UCSD-AML1 (cell line): Measurements from ENCODE around the gene CACTIN.

Source experiments
- DNase-seq: peaks from one replicate; lab custom pipeline; 2025; ENCODE audit not compliant: unreplicated experiment; lab: John Stamatoyannopoulos, UW

CACTIN gene

DNA sequence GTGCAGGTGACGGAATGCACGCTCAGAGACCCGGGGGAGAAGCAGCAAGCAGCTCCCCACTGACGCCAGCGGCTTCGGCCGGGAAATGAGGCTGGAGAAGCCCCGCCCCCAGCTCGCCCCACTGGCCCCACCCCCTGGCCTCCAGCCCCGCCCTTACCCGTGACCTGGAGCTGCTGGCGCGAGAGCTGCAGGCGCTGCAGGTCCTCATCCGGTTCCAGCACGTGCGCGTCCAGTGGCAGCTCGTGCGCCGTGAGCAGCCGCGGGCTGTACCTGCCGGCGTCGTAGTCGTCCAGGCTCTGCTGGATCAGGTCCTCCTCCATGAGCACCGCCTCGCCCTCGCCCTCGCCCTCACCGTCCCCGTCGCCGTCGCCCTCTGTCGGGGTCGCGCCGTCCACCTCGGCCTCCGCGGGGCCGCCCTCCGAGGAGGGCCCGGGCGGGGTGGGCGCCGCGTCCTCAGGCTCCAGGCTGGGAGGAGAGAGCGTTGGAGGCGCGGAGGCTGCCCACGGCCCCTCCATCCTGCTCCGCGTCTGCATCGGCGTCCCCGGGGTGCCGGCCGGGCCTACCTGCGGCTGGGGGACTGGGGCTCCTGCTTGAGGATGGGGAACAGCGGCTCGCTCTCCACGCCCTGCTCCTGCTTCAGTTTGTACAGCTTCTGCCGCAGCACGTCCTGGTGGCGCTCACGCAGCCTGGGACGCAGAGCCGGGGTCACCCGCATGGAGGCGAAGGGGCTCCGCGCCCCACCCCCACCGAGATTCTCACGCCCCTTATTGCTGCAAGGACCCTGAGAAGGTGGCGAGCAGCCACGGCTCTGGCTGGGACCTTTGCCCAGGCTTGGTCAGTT is 13.5 kb downstream of the CACTIN start:
- no peak for DNase-seq

DNA sequence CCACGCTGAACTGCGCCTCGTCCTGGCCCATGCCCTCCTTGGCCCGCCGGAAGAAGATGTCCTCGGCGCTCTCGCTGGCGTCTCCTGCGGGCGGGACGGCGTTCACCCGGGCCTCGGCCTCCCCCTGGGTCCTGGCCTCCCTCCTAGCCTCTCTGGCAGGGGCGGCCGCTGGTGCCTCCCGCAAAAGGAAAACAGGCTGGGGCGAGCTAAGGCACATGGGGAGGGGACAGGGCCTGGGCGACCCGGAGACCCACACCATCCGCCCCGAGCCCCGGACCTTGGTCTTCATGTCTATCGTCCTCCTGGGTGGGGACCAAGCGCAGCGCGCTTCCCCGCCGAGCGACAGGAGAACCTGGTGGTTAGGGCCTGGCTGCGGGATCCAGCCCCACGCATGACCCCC is 14.3 kb downstream of the CACTIN start:
- DNase-seq = no peak

DNA sequence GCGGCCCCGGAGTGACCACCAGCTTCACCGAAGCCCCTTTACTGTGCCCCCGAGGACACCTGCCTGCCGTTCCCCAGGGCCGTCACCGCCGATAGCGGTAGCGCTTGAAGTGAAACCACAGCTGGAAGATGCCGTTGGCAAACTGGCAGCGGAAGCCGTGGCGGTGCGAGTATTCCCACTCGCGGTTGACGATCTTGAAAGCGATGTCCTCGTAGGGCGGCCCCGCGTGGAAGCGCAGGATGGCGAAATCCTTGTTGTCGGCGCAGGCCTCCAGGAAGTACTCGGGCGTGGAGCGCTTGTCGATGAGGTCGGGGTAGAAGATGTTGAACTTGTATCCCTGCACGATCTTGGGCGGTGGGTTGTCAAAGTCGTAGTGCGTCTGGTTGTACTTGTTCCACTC is 14.7 kb downstream of the CACTIN start:
- DNase-seq = no peak

DNA sequence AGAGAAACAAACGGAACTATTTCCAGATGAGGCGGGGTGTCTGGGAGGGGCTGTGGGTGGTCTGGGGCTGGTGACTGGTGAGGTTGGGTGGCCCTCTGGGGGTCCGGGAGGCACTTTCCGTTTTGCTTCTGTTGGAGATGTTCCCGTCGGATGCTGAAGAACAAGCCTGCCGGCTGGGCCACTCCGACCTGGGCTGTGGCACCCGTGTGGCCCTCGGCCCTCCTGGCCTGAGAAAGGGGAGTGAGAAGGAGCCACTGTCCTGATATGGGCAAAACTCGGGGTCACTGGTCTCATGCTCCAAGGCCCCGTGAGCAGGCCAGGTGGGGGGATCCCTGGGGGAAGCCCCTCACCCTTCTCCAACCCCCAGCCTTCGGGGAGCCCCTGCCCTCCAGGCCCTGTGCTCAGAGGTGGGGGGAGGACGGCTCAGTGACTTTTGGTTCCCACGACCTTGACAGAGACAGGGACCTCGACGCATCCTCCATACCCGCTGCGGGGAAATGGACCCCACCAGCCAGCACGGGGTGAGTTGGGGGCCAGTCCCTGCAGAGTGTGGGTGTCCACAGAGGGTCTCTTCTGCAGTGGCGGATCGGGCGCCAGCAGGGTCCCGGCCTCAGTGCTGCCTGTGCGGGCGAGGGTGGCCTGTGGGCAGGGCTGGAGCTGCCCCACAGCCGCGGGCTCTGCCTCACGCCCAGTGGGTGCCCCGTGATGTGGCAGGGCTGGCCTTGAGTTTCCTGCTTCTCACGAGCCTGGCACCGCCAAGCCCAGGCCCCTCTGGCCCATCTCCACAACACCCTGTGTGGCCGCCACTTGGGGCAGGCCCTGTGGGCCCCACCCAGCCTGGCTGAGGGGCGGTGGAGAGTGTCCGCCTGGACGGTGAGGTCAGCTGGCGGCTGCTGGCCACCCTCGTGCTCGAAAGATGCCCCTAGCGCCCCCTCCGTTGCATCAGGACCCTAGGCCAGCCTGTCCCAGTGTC is 15.6 kb downstream of the CACTIN start:
- no peak for DNase-seq

DNA sequence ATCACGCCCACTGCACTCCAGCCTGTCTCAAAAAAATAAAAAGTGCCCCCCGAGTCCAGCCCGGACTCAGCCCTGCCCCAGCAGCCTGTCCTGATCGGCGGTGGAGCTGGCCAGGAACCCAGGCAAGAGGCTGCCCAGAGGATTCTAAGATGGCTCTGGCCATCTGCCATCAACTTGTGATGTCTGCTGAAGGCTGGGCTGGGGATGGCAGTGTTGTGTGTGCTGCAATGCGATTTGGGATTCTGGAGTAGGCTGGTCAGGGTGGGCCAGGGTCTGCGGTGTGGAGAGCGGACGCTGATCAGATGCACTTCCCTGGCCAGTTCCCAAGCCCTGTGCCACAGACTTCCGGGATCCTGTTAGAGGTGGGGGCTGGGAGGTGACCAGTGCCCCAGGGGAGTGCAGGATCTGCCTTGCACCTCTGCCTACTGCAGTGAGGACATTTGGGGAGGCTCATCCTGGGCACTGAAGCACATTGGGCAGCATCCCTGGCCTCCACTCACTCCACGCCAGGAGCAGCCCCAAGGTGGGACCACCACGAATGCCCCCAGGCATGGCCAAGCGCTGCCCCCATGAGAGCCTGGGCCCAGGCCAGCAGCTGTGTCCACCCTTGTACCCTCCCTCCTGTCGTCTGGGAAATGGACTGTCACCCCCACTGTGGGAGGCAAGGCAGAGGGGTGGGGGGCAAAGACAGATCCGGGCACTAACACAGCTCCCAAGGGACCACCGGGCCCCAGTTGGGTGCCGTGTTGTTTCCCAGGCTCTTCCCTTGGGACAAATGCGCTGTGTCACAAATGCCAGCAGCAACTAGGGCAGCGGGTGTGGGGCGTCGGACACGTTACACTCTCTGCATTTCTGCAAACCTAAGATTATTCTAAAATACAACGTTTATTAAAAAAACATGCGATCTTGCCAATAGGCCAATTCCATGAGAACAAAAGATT is 16.5 kb downstream of the CACTIN start:
- DNase-seq = no peak

DNA sequence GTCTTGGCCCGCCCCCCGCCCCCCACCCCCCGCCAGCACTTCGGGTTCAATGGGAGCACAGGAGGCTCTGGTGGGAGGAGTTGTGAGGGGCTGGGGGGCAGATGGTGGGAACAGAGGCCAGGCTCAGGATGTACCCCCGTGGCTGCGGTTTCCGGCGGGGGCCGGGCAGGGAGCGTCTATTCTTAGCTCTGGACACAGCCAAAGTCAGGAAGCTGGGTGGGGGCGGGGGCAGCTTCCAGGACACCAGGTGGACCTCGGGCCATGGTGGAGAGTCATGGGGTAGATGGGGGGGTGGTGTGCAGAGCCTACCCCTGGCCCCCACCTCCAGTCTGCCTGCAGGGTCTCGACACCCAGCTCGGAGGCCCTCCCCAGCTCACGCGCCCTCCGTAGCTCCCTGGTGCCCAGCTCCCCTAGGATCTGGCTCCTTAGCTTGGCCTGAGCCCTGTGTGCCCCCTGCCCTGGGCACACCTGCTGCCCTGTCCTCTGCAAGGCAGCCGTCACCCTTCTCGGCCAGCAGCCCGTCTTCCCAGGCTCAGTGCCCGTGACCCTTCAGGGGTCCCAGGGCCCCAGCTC is 17.8 kb downstream of the CACTIN start:
- peak; percentile 92 for DNase-seq

DNA sequence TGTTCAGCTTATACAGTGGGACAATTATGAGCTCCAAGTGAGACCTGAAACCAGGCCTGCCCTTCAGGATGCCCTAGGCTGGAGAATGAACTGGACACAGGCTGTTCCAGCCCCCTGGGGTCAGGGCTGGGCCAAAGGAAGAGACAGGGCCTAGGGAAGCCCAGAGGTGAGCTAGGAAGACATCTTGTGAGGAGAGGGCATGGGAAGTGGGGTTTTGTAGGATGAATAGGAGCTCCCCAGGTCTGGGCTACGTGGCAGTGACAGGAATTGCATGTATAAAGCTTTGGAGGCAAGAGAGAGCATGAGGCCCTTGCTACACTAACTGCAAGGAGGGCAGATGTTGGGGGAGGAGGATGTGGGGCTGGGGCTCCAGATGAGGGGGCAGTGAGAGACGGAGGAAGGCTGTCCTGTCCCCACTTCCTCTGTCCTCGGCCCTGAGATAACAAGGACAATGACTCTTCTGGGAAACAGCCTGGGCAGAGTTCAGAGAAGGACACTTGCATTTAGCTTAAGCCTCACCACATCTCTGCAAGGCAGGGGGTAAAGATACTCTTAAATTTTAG is 18.4 kb downstream of the CACTIN start:
- DNase-seq = peak; percentile 77

DNA sequence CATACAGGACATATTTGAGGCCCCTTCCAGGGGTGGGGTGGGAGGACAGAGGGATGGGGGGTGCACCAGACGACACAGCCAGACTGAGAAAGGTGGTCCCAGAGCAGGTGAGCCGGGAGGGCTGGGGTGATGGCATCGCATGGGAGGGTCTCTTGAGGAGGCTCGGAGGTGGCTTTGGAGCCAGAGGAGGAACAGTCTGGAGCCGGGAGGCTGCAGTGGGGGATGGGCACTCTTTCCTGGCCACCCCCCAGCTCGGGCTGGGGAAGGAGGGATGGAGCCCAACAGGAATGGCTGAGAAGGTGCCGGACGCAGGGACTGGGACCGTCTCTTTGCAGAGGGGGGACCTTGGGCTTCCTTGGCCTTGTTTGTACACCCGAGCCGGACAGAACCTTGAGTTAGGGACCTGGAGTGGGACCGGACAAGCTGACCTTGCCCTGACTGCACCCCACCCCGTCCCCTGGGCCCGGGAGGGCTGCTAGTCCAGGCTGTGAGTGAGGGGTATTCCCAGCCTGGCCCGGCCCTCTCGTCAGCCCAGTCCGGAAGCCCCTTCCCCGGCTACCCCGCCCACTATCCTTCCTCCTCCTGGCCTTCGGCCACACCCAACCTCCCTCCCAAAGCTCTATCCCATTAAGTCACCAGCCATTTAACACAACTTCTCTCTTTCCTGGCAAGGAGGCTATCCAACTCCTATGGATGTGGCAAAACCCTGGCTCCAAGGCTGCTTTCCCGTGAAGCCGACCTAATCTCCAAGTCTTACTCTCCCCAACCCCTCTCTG is 19.1 kb downstream of the CACTIN start:
- DNase-seq = peak; percentile 84

DNA sequence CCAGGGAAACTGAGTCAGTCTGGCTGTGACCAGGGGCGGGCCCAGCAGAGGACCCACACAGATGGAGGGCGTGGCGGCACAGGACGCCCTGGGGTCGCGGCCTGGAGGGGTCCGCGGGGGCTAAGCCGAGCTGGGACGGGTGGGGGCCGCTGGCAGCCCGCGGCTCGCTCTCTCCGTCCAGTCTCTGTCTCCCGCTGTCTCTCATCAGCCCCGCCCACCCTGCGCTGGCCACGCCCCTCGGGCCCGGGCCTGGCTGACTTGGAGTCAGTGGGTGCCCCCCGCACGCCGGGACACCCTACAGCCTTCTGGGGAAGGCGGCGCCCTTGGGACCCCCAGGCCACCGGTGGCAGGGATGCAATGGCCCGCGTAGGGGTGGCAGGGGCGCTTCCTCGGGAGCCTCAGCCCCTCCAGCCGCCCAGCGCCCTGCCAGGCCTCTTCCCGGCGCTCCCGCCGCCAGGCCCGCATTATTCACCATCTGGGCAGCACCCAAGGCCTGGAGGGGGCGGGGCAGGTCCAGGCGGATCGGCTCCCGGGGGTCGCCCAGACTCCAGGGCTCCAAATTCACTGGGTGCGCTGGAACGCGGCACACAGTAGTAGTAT is 19.8 kb downstream of the CACTIN start, which contains the start of gene TBXA2R:
Gene TBXA2R (minus strand): TSS at position 186 of the 600 bp plus-strand sequence. CDS start 6,241 bp downstream, outside the sequence.
- peak; percentile 86 for DNase-seq

DNA sequence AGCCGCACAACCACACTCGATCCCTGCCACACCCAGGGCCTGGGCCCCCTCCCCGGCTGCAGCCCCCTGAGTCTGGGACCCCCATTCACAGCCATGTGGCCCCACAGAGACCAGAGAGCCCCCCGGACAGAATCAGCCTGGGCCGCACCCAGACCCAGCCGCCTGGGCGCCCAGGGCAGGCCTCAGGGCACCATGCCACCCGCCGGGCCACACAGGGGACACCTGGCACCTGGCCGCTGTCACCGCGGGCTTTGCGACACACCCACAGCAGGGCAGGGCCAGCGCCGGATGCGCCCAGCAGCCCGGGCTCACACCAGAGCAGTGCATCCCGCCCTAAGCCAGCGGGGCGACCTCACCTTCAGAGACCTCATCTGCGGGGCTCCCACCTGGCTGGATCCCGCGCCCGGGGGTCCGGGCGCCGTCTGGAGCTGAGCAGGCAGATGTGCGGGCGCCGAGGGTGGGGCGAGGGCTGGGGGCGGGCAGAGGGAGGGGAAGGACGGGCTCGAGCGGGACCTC is 20.4 kb downstream of the CACTIN start:
- DNase-seq = peak; percentile 45

DNA sequence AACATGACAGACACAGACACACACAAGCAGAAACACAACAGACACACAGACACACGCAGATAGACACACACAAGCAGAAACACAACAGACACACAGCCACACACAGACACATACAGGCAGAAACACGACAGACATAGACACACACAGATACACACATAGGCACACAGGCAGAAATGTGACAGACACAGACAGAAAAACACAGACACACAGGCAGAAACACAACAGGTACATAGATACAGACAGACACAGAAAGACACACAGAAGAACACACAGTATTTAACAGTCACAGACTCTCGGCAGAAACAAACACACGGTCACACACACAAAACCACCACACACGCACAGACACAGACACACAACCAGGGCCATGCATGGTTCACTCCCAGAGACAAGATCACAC is 20.8 kb downstream of the CACTIN start:
- no peak for DNase-seq

DNA sequence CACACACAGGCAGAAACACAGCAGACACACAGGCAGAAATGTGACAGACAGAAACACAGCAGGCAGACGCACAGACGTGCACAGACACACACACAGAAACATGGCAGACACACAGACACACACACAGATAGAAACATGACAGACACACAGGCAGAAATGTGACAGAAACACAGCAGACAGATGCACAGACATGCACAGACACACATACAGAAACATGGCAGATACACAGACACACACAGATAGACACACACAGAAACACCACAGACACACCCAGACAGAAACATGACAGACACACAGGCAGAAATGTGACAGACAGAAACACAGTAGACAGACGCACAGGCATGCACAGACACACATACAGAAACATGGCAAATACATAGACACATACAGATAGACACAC is 21.2 kb downstream of the CACTIN start:
- no peak for DNase-seq

DNA sequence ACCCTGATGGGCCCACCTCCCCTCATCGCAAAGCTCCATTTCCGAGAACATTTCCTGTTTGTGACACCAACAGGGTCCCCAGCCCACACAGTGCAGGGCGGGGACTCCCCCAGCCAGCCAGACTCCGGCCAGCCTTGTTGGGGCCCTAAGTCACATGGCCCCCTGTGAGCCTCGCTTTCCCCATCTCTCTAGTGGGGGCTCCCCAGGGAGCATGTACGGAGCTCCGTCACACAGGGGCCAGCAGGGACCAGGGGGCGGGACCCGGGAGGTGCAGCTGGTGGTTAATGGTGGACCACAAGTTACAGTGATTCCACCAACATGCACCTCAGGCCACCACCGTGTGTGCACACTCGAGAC is 21.6 kb downstream of the CACTIN start:
- DNase-seq = peak; percentile 42

DNA sequence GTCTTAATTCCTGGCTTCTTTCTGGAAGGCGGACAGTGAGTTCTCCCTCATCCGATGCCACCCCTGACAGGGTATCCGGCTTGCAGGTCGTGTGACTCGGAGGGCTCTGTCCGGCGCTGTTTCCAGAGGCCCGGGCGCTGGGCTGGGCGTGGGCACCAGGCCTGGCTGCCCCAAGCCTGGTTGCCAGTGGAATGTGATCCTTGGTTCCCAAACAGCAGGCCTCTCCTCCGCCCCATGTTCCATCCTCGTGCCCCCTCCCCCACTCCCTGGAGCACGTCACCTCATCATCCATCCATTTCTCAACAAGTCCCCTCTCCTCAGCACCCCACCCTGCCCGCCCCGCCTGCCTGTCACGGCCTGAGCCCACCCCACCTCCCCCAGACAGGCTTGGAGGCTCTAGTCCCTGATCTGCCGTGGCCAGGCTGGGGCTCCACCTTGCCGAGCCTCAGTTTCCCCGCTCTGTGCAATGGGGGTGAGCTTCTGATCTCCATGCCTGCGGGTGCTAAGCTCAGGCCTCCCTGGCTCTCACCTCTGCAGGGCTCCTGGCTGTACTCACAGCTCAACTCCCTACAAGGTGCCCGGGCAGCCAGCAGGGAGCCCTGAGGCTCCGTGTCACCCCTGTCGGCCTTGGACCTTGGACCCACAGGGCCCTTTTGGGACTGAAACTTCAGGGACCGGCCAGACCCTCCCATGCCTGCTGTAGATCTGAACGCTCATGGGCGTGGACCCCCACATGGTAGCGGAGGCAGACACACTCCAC is 22.2 kb downstream of the CACTIN start:
- no peak for DNase-seq

DNA sequence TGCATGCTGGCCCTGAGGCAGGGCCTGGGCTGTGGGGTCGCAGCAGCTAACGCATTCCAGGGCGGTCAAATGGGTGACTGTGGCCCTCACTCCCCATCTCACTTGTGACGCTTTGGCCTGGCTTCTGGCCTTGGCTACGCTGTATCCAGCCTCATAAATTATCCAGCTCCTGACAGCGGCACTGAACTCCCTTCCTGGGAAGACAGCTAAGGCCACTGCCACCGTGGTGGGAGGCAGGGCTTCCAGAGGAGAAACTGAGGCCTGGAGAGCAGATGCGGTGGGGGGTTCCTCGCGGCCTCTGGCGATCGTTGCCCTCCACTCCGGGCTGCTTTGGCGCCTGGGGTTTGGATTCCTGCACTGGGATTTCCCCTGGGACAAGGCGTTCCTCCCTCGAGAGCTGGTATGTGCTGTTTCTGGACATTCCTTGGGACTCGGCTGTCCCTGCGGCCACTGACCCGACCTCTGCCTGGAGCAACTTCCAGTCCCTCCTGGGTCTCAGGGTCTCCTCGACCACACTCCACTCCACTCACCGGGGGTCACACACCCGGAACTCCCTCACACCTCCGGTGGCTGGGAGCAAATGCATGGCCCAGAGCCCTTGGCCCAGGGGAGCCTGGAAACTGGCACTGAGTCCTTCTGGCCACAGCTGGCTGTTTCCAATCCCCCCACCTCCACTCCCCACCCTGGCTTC is 23.3 kb downstream of the CACTIN start:
- DNase-seq = no peak

DNA sequence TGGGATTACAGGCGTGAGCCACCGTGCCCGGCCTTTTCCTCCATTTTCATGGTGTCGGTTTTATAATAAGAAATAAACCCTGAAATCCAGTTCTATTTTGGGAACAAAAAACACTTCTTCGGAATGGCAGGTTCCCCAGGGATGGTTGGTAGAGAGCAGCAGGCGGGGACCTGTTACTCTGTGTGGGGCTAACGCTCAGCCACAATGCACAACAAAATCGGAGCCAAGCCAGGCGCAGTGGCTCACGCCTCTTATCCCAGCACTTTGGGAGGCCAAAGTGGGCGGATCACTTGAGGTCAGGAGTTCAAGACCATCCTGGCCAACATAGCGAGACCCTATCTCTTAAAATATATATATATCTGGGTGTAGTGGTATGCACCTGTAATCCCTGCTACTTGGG is 25.6 kb downstream of the CACTIN start:
- DNase-seq = no peak

DNA sequence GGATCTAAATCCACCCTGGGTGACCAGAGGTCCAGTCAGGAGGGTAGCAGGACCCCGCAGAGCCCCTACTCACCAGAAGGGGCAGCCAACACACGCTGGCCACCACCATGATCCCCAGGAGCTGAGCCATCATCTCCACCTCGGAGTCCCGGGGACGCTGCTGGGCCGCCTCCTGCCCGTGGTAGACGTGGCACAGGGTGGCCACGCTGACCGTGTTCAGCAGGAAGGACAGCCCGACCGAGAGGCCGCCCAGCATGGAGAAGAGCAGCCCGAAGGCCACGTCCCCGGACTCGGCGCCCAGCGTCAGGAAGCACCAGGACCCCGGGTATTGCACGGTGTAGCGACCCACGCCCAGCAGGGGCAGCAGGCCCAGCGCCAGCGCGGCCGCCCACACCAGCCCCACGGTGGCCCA is 26.8 kb downstream of the CACTIN start:
- no peak for DNase-seq
